Measurements from ENCODE around the gene ZBTB20. TPM values are rescaled to one million over a fixed set of nuclear protein-coding genes. Genes with fewer than 3 reads are reported as not detected.

ZBTB20 gene
- total and polyA plus RNA-seq, 10 of the 15 experiments (the other 5 are each of a cell fraction or from before 2014, with no cell fraction given): 0.20 to 5.5 (median 2.2) TPM

DNA sequence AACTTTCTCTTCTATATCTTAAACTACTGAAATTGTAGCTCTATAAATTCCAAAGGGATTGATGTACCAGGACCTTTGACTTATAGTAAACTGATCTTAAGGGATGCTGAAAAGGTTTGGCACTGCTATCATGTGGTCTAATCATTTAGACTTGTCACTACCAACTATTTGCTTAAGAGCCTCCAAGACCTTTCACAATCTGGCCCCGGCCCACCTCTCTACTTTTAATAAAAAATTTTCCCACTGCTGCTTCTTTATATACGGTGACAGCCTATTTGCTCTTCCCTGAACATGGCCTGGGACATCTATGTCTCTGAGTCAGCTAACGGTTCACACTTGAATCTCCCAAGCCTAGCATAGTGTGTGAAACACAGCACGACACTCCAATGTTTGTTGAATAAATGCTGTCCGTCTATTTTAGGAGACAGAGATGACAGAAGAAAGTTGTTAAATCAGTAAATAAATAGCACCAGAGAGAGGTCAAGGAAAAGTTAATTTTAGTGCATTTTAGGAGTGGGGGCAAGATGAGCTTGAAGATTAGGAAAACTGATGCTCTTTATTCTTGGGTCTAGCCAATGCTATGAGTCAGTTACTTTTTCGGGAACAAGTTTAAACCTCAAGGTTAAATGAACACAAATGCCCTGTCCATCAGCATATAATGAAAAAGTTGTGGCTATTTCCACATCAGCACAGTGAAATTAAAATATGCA is 640.3 kb downstream of the ZBTB20 start:
- H3K4me2 ChIP-seq (ENCODE audit: control insufficient read depth, insufficient read depth): no peak overlapping the region
- no peak overlapping the region for H3K9ac ChIP-seq (ENCODE audit: control insufficient read depth, insufficient read depth, low read length)
- H2AFZ ChIP-seq (ENCODE audit: control insufficient read depth, low read depth, low read length): no peak overlapping the region
- ChIA-PET RAD21 (ENCODE audit: unreplicated experiment) (no interaction called here), CTCF (interaction anchor here (0.7 to 1.4 kb wide), 2 partner anchors 21 to 123 kb away, joined by 4 read pairs; no protein-coding TSS in a partner anchor), POLR2A (no interaction called here), SMC1A (ENCODE audit: uncharacterized antibody, unreplicated experiment) (no interaction called here)
- no peak overlapping the region for H3K27ac ChIP-seq (ENCODE audit: control insufficient read depth, insufficient read depth)
- H3K9me3 ChIP-seq (replicated peaks; ENCODE audit: control insufficient read depth, insufficient read depth, low read length): no peaks in the 10 kb centered on the region
- H3K27me3 ChIP-seq (replicated peaks in 1 of 2; ENCODE audit: control insufficient read depth in 2 of 2, insufficient read depth in 2 of 2, low read length in 1 of 2): no peaks in the 10 kb centered on the region
- no peaks in the 10 kb centered on the region for H4K20me1 ChIP-seq (ENCODE audit: control insufficient read depth, insufficient read depth)
- H3K4me3 ChIP-seq: no peak overlapping the region
- H3K4me1 ChIP-seq (ENCODE audit: control insufficient read depth, insufficient read depth, low read length): peaks cover 4% of the 10 kb centered on the region; the same call in 1 of the 2 replicates
- H3K36me3 ChIP-seq (ENCODE audit: control insufficient read depth in 2 of 2, insufficient read depth in 2 of 2, low read length in 1 of 2): no peaks in the 10 kb centered on the region
- no peaks in the 10 kb centered on the region for H3K79me2 ChIP-seq (ENCODE audit: control insufficient read depth, insufficient read depth, low read length)
- DNase-seq (ENCODE audit: low read depth, low spot score) (no peak), FAIRE-seq (no peak), ATAC-seq (no peak)
- no TSS peak for BruUV-seq (replicated peaks)
- 68% methylated on average over 6 of the region's 6 CpGs for WGBS (ENCODE audit: insufficient coverage, insufficient replicate concordance, low lambda C conversion rate, missing lambda C conversion rate)
- TF ChIP-seq DPF2 (IDR thresholded peaks at IDR 0.05) (no peak), EGR1 (IDR thresholded peaks at IDR 0.05; ENCODE audit: borderline replicate concordance in 1 of 2, low read depth in 2 of 2, low read length in 2 of 2) (no peak), FOXK2 (IDR thresholded peaks at IDR 0.05) (no peak), SPI1 (IDR thresholded peaks at IDR 0.05; ENCODE audit: borderline replicate concordance, insufficient read depth, low read depth, low read length) (no peak), MTA3 (IDR thresholded peaks at IDR 0.05; ENCODE audit: borderline replicate concordance, low read length) (no peak), SIN3A (IDR thresholded peaks at IDR 0.05; ENCODE audit: low read depth, low read length) (no peak), ZBED1 (IDR thresholded peaks at IDR 0.05; ENCODE audit: borderline replicate concordance) (no peak), EED (IDR thresholded peaks at IDR 0.05; ENCODE audit: low read depth) (no peak), SRF (IDR thresholded peaks at IDR 0.05; ENCODE audit: low read depth in 2 of 2, low read length in 2 of 2) (no peak), ZNF274 (IDR thresholded peaks at IDR 0.05; ENCODE audit: insufficient read depth, insufficient read length) (no peak)
- TF ChIP-seq, protein P1, sequence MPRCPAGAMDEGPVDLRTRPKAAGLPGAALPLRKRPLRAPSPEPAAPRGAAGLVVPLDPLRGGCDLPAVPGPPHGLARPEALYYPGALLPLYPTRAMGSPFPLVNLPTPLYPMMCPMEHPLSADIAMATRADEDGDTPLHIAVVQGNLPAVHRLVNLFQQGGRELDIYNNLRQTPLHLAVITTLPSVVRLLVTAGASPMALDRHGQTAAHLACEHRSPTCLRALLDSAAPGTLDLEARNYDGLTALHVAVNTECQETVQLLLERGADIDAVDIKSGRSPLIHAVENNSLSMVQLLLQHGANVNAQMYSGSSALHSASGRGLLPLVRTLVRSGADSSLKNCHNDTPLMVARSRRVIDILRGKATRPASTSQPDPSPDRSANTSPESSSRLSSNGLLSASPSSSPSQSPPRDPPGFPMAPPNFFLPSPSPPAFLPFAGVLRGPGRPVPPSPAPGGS (IDR thresholded peaks at IDR 0.05; ENCODE audit: borderline replicate concordance, insufficient read depth, low read depth, low read length, poor library complexity, severe bottlenecking): no peak
- in situ Hi-C loops (cut with MboI) (no loop called here), intact Hi-C loops (cut with micrococcal nuclease; ENCODE audit: unreplicated experiment) (no loop called here)
